HCEC 1CT (cell line): ENCODE results near the gene BMP8A.
"Not testable (repeated sequence)": the region's sequence is repeated elsewhere in the genome, so short reads cannot be mapped to it uniquely, and the experiment has no call there.

Source experiments
- DNase-seq: peaks from one replicate; pipeline ENCODE4 v3.0.0-alpha.2; 2017

BMP8A gene

GRCh38 chr1:39491146-39491921, at the start of gene BMP8A:
Gene BMP8A, plus strand, starts transcription at chr1:39491636. Its CDS starts 356 bp downstream, at chr1:39491992.
- DNase-seq, result no peak

- no peak for DNase-seq
These were observed 49.6 kb upstream of the BMP8A start for GRCh38 chr1:39441797-39442196.

GRCh38 chr1:39445573-39445972, 45.9 kb upstream of the BMP8A start:
- no peak for DNase-seq

- no peak for DNase-seq
These were observed 44.4 kb upstream of the BMP8A start for GRCh38 chr1:39446986-39447567.

GRCh38 chr1:39450041-39450440, 41.4 kb upstream of the BMP8A start:
- peak; percentile 15 for DNase-seq

GRCh38 chr1:39450956-39451606, 40.4 kb upstream of the BMP8A start:
- DNase-seq, result peak; percentile 97

GRCh38 chr1:39452081-39452480, 39.4 kb upstream of the BMP8A start:
- DNase-seq, result no peak

GRCh38 chr1:39452540-39452939, 38.9 kb upstream of the BMP8A start:
- no peak for DNase-seq

GRCh38 chr1:39453603-39454002, 37.8 kb upstream of the BMP8A start:
- peak; percentile 81 for DNase-seq

- no peak for DNase-seq
These were observed 32.4 kb upstream of the BMP8A start for GRCh38 chr1:39458991-39459390.

GRCh38 chr1:39462074-39462473, 29.4 kb upstream of the BMP8A start:
- DNase-seq, result peak; percentile 63

- no peak for DNase-seq
These were observed 24.9 kb upstream of the BMP8A start for GRCh38 chr1:39466413-39467107.

GRCh38 chr1:39467108-39467720, 24.2 kb upstream of the BMP8A start:
- DNase-seq, result not testable (repeated sequence)

GRCh38 chr1:39469150-39469549, 22.3 kb upstream of the BMP8A start:
- DNase-seq, result no peak

- no peak for DNase-seq
These were observed 21.4 kb upstream of the BMP8A start for GRCh38 chr1:39470040-39470439.

GRCh38 chr1:39472826-39473225, 18.6 kb upstream of the BMP8A start:
- DNase-seq, result no peak

- DNase-seq, result no peak
These were observed 18.1 kb upstream of the BMP8A start for GRCh38 chr1:39473324-39473723.

GRCh38 chr1:39474810-39475209, 16.6 kb upstream of the BMP8A start:
- DNase-seq, result no peak

GRCh38 chr1:39475551-39475950, 15.9 kb upstream of the BMP8A start:
- DNase-seq, result not testable (repeated sequence)

GRCh38 chr1:39478126-39478915, 13.1 kb upstream of the BMP8A start:
- no peak for DNase-seq

GRCh38 chr1:39481289-39481688, 10.1 kb upstream of the BMP8A start:
- no peak for DNase-seq

- no peak for DNase-seq
These were observed 8.2 kb upstream of the BMP8A start for GRCh38 chr1:39483276-39483675.
